G401.6 (cell line): ENCODE results near the gene SRMS.
"Not testable (repeated sequence)": the region's sequence is repeated elsewhere in the genome, so short reads cannot be mapped to it uniquely, and the experiment has no call there.

ENCODE experiments used
- FAIRE-seq: peaks from 2 replicates; lab custom pipeline; 2012; peaks lifted over from hg19 to GRCh38; lab: Jason Lieb, UNC

The SRMS gene

GRCh38 chr20:63520934-63521601, 26.5 kb downstream of the SRMS start:
- FAIRE-seq = no peak

DNA sequence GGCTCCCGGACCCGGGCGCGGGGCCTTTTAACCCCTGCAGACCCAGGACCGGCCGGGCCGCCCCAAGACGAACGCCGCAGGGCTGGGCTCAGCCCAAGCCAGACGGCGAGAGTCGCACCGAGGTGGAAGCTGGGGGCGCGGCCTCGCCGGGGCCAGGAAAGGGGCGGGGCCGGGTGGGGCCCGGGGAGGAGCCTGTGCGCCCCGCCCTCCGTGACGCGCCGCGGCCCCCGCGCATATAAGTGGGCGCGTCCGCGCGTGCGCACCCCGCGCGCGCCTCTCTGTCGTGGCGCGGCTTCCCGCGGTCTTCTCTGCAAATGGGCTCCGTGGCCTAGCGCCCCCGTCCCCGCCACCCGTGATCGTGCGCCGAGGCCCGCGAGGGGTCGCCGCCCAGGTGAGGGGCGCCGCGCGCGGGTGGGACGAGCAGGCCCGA, 27.0 kb downstream of the SRMS start, which contains the start of gene PPDPF:
TSS of gene PPDPF (plus strand) at position 262 of the 430 bp plus-strand sequence. CDS start 544 bp downstream, outside the sequence.
- FAIRE-seq = no peak

GRCh38 chr20:63519668-63520503, 27.7 kb downstream of the SRMS start:
- no peak for FAIRE-seq

GRCh38 chr20:63518946-63519667, 28.4 kb downstream of the SRMS start:
- FAIRE-seq = no peak

- no peak for FAIRE-seq
These were observed 29.1 kb downstream of the SRMS start for GRCh38 chr20:63518351-63518861.

DNA sequence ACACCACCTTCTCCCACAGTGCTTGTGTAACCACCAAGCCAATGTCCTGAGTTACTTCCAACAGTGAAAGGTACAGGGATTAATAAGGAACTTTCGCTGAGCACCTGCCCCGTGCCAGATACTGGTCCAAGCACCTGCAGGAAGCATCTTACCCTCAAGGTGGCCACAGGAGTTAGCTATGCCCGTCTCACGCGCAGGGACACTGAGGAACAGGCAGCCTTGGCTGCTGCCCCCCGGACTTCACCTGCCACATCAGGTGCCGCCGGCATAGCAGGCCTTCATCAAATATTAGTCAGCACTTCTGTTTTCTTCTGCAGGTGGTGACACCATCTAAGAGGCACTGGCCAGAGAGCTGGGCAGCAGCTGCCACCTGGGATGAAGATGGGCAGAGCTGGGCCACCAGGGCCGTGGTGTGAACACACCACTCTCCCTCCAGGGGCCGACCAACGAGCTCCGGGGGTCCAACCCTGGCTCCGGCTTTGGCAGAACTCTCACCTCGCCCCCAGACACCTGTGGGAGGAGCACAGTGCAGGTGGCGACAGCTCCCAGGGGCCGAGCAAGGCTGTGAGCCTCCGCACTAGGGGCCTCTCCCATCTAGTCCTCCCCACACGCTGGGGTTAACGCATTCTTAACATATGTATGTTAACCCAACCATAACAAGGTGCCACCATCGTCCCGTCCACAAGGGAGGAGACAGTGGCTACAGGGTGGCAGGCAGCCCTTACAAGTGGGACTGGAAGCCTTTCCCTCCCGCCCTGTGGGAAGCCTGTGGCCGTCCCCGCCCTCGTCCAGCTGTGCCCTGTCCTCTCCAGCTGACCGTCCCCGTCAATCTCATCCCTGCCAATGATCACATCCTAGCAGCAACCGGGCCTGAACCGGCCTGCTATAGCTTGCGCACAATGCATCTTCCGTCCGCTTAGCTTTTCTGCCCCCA, 29.9 kb downstream of the SRMS start:
- FAIRE-seq = no peak

DNA sequence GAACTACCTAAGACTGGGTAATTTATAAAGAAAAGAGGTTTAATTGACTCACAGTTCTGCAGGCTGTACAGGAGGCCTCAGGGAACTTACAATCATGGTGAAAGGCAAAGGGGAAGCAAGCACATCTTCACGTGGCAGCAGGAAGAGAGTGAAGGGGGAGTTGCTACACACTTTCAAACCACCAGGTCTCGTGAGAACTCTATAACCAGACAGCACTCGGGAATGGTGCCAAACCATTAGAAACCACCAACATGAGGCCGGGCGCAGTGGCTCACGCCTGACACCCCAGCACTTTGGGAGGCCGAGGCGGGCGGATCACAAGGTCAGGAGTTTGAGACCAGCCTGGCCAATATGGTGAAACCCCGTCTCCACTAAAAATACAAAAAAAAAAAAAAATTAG, 33.0 kb downstream of the SRMS start:
- FAIRE-seq = not testable (repeated sequence)

- FAIRE-seq = no peak
These were observed 34.3 kb downstream of the SRMS start for GRCh38 chr20:63513207-63513606.

DNA sequence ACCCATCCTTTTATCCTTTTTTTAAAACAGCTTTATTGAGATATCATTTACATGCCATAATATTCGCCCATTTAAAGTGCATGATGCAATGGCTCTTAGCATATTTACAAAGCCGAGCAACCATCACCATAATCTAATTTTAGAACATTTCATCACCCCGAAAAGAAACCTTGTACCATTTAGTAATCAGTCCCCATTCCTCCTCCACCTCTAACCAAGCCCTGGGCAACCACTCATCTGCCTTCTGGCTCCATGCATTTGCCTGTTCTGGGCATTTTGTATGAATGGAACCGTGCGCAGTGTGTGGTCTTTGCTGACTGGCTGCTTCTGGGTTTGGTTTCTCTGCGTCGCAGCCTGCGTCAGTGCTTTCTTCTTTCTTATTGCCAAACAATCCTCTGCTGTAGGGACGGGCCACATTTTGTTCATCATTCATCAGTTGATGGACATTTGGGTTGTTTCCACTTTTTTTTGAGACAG, 38.4 kb downstream of the SRMS start:
- no peak for FAIRE-seq

- no peak for FAIRE-seq
These were observed 39.3 kb downstream of the SRMS start for GRCh38 chr20:63508072-63508768.

GRCh38 chr20:63507083-63507743, 40.3 kb downstream of the SRMS start:
- FAIRE-seq = no peak

GRCh38 chr20:63505723-63506122, 41.8 kb downstream of the SRMS start:
- FAIRE-seq = no peak

DNA sequence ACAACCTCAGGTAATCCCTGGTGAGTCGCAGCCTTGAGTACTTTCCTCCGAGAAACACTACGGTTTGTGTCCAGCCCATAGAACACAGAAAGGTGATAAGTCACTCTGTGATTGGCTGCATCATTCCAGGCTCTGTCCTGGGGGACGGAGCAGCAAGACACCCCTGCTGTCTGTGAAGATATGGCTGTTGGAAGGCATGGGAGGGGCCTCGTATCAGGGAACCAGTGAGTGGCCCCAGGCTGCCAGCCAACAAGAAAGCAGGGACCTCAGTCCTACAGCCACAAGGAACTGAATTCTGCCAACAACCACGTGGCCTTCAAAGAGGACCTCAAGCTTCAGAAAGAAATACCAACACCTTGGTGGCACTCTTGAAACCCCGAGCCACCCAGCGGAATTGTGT, 42.3 kb downstream of the SRMS start:
- FAIRE-seq = no peak

- no peak for FAIRE-seq
These were observed 42.9 kb downstream of the SRMS start for GRCh38 chr20:63504642-63505041.

- no peak for FAIRE-seq
These were observed 44.0 kb downstream of the SRMS start for GRCh38 chr20:63503524-63503923.

DNA sequence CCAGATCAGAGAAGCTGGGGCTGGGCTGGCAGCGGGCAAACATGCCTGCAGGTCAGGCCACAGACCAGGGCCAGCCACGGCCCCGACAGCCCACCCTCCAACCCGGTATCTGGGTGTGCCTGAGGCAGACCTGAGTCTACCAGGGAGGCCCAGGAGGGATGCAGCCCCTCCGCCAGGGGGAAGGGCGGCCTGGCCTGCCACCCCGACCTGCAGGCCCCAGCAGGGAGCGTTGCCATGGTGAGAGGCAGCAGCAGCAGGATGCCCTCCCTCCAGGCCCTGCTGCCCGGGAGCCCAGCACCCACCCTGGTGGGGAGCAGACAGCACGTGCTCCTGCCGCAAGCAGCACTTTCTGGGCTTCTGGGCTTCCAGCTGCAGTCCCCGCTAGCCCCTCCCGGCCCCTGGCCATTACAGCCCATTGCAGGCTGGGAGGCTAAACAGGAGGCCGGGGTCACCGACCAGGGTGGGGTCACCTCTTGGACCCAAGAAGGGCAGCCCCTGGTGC, 44.8 kb downstream of the SRMS start:
- no peak for FAIRE-seq

- FAIRE-seq = no peak
These were observed 45.5 kb downstream of the SRMS start for GRCh38 chr20:63501818-63502670.

DNA sequence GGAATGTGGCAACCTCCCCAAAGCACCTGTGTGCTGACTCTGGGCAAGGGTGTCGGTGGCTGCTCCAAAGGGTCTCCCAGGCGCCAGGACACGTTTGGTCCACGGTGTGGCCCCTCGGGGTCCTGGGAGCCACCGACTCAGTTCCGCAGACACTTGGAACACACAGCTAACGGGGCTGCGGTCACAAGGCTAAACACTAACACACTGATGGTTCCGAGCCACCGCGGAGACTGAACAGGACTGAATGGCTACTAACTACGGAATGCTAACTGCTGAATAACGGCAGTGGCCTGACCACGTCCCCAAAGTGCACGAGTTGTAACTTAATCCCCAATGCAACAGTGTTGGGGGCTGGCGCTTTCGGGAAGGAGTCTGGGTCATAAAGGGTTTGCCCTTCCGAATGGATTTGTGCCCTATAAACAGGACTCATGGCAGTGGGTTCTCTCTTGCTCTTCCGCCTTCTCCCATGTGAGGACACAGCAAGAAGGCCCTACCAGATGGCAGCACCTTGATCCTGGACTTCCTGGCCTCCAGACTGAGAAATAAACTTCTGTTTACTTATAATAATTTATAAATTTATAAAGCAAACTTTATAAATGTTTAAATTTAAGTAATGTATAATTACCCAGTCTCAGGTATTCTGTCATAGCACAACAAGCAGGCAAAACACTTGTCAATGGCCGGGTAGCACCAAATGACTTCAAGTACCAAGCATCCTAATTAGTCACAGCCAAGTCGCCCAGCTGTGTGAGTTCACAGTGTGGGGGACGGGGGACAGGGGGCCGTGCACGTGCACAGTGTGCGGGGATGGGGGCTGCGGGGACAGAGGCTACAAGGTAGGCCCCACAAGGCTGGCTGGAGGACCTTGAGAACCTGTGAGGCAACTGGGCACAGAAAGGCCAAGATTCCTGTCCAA, 46.4 kb downstream of the SRMS start:
- no peak for FAIRE-seq
